ENCODE results near the gene COLGALT1. TPM values are rescaled to one million over a fixed set of nuclear protein-coding genes. Genes with fewer than 3 reads are reported as not detected.
A peak's percentile ranks its signal among the peaks of the same experiment; 100 is the strongest.

Gene COLGALT1
- total RNA-seq, 3 donors from 2014 or later (not counting 1 experiment from before 2014, with no cell fraction given): 39.0 to 55.4 (median 43.7) TPM

DNA sequence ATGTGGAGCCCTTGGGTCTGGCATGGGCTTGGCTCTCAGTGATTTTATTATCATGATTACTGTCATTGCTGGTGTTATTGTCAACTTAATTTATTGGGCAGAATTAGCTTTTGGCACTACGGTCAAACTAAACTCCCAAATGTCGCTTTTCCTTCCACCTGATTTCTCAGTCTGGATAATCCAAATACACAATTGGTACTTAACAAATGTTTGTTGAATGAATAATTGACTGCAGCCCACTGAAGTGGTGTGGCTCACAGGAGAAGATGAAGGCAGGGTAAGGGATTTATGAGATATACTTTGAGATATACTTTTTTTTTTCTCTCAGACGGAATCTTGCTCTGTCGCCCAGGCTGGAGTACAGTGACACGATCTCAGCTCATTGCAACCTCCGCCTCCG, 1.5 kb downstream of the COLGALT1 start:
- peak overlapping the region; percentile 58 for H3K4me3 Mint-ChIP-seq
- Histone ChIP-seq H3K36me3 (ENCODE audit: control insufficient read depth, insufficient read depth, low read length) (peaks cover 16% of the 10 kb centered on the region), H3K9me3 (ENCODE audit: control insufficient read depth, insufficient read depth, low read length) (no peaks in the 10 kb centered on the region), H3K27ac (ENCODE audit: low read length) (no peak overlapping the region), H3K4me3 (ENCODE audit: low read length) (no peak overlapping the region), H3K27me3 (ENCODE audit: control insufficient read depth, insufficient read depth, low read length) (no peaks in the 10 kb centered on the region), H3K4me1 (ENCODE audit: control insufficient read depth, insufficient read depth, low read length) (peaks cover 18% of the 10 kb centered on the region)
- no peaks in the 10 kb centered on the region for H3K27me3 Mint-ChIP-seq (ENCODE audit: low read depth in 2 of 2)
- ATAC-seq (no peak), DNase-seq (no peak)
- no peak overlapping the region for H3K27ac Mint-ChIP-seq
- H3K36me3 Mint-ChIP-seq: peaks cover 6% of the 10 kb centered on the region
- H3K9me3 Mint-ChIP-seq: no peaks in the 10 kb centered on the region
- TF ChIP-seq, protein P1, sequence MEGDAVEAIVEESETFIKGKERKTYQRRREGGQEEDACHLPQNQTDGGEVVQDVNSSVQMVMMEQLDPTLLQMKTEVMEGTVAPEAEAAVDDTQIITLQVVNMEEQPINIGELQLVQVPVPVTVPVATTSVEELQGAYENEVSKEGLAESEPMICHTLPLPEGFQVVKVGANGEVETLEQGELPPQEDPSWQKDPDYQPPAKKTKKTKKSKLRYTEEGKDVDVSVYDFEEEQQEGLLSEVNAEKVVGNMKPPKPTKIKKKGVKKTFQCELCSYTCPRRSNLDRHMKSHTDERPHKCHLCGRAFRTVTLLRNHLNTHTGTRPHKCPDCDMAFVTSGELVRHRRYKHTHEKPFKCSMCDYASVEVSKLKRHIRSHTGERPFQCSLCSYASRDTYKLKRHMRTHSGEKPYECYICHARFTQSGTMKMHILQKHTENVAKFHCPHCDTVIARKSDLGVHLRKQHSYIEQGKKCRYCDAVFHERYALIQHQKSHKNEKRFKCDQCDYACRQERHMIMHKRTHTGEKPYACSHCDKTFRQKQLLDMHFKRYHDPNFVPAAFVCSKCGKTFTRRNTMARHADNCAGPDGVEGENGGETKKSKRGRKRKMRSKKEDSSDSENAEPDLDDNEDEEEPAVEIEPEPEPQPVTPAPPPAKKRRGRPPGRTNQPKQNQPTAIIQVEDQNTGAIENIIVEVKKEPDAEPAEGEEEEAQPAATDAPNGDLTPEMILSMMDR (IDR thresholded peaks at IDR 0.05): no peak
- WGBS (ENCODE audit: insufficient coverage): 76% methylated on average over 5 of the region's 7 CpGs
- peaks cover 16 to 23% of the 10 kb centered on the region in 2 donors for H3K4me1 Mint-ChIP-seq
- intact Hi-C loops (cut with micrococcal nuclease): loop anchor here (5.0 kb wide), 1 partner anchor 45 kb away; the partner anchor contains the start of gene PGLS

DNA sequence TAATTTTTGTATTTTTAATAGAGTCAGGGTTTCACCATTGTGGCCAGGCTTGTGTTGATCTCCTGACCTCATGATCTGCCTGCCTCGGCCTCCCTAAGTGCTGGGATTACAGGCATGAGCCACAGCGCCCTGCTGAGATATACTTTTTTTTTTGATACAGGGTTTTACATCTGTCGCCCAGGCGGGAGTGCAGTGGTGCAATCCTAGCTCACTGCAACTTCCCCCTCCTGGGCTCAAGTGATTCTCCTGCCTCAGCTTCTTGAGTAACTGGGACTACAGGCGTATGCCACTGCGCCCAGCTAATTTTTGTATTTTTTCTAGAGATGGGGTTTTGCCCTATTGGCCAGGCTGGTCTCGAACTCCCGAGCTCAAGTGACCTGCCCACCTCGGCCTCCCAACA, 2.0 kb downstream of the COLGALT1 start:
- ATAC-seq: no peak
- intact Hi-C loops (cut with micrococcal nuclease): loop anchor here (5.0 kb wide), 1 partner anchor 45 kb away; the partner anchor contains the start of gene PGLS
- TF ChIP-seq, protein P1 (IDR thresholded peaks at IDR 0.05): no peak
- H3K9me3 ChIP-seq (ENCODE audit: control insufficient read depth, insufficient read depth, low read length): no peaks in the 10 kb centered on the region
- Mint-ChIP-seq H3K27me3 (ENCODE audit: low read depth in 2 of 2) (no peaks in the 10 kb centered on the region), H3K27ac (no peak overlapping the region), H3K36me3 (peaks cover 6% of the 10 kb centered on the region), H3K4me3 (peak overlapping the region; percentile 58), H3K9me3 (no peaks in the 10 kb centered on the region), H3K4me1 (peaks cover 16 to 26% of the 10 kb centered on the region in 2 donors)
- H3K27me3 ChIP-seq (ENCODE audit: control insufficient read depth, insufficient read depth, low read length): no peaks in the 10 kb centered on the region
- no peak overlapping the region for H3K4me3 ChIP-seq (ENCODE audit: low read length)
- WGBS (ENCODE audit: insufficient coverage): 93% methylated on average over 9 of the region's 9 CpGs
- no peak for DNase-seq
- no peak overlapping the region for H3K27ac ChIP-seq (ENCODE audit: low read length)
- peaks cover 18% of the 10 kb centered on the region for H3K4me1 ChIP-seq (ENCODE audit: control insufficient read depth, insufficient read depth, low read length)
- H3K36me3 ChIP-seq (ENCODE audit: control insufficient read depth, insufficient read depth, low read length): peaks cover 19% of the 10 kb centered on the region

DNA sequence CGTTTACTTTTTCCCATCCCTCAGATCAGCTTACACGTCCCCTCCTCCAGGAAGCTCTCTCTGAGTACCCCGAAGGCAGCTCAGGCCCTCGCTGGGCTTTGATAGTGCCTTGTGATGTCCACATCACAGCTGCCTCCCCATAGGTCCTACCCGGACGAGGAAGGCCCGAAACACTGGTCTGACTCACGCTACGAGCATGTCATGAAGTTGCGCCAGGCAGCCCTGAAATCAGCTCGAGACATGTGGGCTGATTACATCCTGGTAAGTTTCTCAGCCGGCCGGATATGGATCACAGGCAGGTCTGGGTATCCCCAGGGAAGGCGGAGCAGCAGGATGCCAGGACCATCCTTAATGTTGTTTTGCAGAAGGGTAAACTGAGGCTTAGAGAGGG, 4.8 kb downstream of the COLGALT1 start:
- Mint-ChIP-seq H3K27ac (peak overlapping the region in 1 of 2 donors; percentile 46), H3K27me3 (ENCODE audit: low read depth in 2 of 2) (no peaks in the 10 kb centered on the region), H3K4me3 (peak overlapping the region; percentile 53), H3K4me1 (peaks cover 13 to 22% of the 10 kb centered on the region in 2 donors), H3K36me3 (peaks cover 6% of the 10 kb centered on the region), H3K9me3 (no peaks in the 10 kb centered on the region)
- no peaks in the 10 kb centered on the region for H3K27me3 ChIP-seq (ENCODE audit: control insufficient read depth, insufficient read depth, low read length)
- DNase-seq: no peak
- no peak overlapping the region for H3K4me3 ChIP-seq (ENCODE audit: low read length)
- peaks cover 29% of the 10 kb centered on the region for H3K36me3 ChIP-seq (ENCODE audit: control insufficient read depth, insufficient read depth, low read length)
- TF ChIP-seq, protein P1 (IDR thresholded peaks at IDR 0.05): no peak
- no peaks in the 10 kb centered on the region for H3K9me3 ChIP-seq (ENCODE audit: control insufficient read depth, insufficient read depth, low read length)
- WGBS (ENCODE audit: insufficient coverage): 94% methylated on average over 14 of the region's 14 CpGs
- H3K4me1 ChIP-seq (ENCODE audit: control insufficient read depth, insufficient read depth, low read length): peaks cover 14% of the 10 kb centered on the region
- ATAC-seq: no peak
- intact Hi-C loops (cut with micrococcal nuclease): no loop called here
- H3K27ac ChIP-seq (ENCODE audit: low read length): no peak overlapping the region

DNA sequence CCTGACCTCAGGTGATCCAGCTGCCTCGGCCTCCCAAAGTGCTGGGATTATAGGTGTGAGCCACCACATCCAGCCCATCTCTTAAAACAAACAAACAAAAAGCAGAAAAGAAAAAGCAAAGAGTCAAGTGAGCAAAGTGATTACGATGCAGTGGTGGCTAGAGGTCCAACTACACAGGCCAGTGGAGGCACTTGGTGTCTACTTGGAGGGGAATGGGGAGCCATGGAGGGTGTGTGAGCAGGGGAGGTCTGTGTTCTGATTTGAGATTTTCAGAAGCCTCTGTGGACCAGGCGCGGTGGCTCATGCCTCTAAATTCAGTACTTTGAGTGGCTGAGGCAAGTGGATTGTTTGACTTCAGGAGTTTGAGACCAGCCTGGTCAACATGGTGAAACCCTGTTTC, 6.6 kb downstream of the COLGALT1 start:
- peaks cover under 1% of the 10 kb centered on the region for H3K4me1 ChIP-seq (ENCODE audit: control insufficient read depth, insufficient read depth, low read length)
- H3K27ac Mint-ChIP-seq: no peak overlapping the region
- peaks cover 44% of the 10 kb centered on the region for H3K36me3 ChIP-seq (ENCODE audit: control insufficient read depth, insufficient read depth, low read length)

More for the DNA sequence above, 6.6 kb downstream of the COLGALT1 start:
- peaks cover 5 to 12% of the 10 kb centered on the region in 2 donors for H3K4me1 Mint-ChIP-seq
- DNase-seq: no peak
- intact Hi-C loops (cut with micrococcal nuclease): no loop called here
- ATAC-seq: no peak
- H3K27ac ChIP-seq (ENCODE audit: low read length): no peak overlapping the region
- no peaks in the 10 kb centered on the region for H3K27me3 Mint-ChIP-seq (ENCODE audit: low read depth in 2 of 2)
- no peaks in the 10 kb centered on the region for H3K27me3 ChIP-seq (ENCODE audit: control insufficient read depth, insufficient read depth, low read length)
- WGBS (ENCODE audit: insufficient coverage): 97% methylated on average over 4 of the region's 4 CpGs
- no peak overlapping the region for H3K4me3 ChIP-seq (ENCODE audit: low read length)
- no peak overlapping the region for H3K4me3 Mint-ChIP-seq
- no peaks in the 10 kb centered on the region for H3K9me3 Mint-ChIP-seq
- peaks cover 6% of the 10 kb centered on the region for H3K36me3 Mint-ChIP-seq
- TF ChIP-seq, protein P1 (IDR thresholded peaks at IDR 0.05): no peak
- no peaks in the 10 kb centered on the region for H3K9me3 ChIP-seq (ENCODE audit: control insufficient read depth, insufficient read depth, low read length)
